ENCODE results near the gene COPS4.

Gene COPS4

DNA sequence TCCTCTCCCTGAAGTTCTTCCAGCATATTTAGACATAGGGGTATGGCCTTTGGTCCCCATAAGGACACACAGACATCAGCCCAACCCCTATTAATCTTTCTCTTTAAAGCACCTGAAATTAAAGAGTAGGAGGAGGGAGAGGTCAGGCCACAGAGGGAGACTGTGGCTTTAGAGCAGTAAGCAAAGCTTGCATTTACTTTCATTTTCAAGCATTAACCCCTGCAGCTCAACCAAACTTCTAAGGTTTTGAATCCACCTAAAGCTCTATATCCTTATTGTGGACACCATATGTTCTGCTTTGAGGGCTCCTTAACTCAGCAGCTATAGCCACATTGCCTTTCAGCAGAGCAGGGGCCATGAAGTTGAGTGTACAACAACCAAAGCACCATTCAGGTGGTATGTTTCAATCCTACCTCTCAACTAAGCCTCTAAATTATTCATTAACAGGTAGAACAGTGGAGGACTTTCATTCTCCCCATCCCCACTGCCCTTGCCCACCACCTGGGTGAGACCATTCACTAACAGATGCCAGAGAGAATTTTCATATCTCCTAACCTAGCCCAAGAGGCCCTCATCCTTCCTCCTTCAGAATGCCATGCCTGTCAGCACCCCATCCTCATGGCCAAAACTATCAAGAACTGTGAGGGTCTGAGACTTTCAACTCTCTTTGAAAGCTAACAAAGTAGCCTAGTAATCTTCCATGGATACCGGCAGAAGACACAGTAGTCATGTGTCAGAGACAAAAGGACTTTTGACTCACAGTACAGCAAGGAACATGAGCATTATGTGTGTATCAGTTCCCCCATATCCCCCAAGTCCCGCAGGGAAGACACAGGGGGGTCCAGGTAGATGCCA, 45.2 kb upstream of the COPS4 start:
- no peak for TF ChIP-seq TOX (CRISPR knock-in tag; IDR thresholded peaks at IDR 0.05; ENCODE audit: borderline replicate concordance)
- TF ChIP-seq RARB (CRISPR knock-in tag; IDR thresholded peaks at IDR 0.05), result no peak
- TF ChIP-seq, protein P1, sequence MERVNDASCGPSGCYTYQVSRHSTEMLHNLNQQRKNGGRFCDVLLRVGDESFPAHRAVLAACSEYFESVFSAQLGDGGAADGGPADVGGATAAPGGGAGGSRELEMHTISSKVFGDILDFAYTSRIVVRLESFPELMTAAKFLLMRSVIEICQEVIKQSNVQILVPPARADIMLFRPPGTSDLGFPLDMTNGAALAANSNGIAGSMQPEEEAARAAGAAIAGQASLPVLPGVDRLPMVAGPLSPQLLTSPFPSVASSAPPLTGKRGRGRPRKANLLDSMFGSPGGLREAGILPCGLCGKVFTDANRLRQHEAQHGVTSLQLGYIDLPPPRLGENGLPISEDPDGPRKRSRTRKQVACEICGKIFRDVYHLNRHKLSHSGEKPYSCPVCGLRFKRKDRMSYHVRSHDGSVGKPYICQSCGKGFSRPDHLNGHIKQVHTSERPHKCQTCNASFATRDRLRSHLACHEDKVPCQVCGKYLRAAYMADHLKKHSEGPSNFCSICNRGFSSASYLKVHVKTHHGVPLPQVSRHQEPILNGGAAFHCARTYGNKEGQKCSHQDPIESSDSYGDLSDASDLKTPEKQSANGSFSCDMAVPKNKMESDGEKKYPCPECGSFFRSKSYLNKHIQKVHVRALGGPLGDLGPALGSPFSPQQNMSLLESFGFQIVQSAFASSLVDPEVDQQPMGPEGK (CRISPR knock-in tag; IDR thresholded peaks at IDR 0.05; ENCODE audit: borderline replicate concordance), result no peak
- no peak for TF ChIP-seq ZFP3 (CRISPR knock-in tag; IDR thresholded peaks at IDR 0.05)
- TF ChIP-seq, protein P2, sequence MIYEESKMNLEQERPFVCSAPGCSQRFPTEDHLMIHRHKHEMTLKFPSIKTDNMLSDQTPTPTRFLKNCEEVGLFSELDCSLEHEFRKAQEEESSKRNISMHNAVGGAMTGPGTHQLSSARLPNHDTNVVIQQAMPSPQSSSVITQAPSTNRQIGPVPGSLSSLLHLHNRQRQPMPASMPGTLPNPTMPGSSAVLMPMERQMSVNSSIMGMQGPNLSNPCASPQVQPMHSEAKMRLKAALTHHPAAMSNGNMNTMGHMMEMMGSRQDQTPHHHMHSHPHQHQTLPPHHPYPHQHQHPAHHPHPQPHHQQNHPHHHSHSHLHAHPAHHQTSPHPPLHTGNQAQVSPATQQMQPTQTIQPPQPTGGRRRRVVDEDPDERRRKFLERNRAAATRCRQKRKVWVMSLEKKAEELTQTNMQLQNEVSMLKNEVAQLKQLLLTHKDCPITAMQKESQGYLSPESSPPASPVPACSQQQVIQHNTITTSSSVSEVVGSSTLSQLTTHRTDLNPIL (CRISPR knock-in tag; IDR thresholded peaks at IDR 0.05; ENCODE audit: low read depth), result no peak
- TF ChIP-seq, protein P3, sequence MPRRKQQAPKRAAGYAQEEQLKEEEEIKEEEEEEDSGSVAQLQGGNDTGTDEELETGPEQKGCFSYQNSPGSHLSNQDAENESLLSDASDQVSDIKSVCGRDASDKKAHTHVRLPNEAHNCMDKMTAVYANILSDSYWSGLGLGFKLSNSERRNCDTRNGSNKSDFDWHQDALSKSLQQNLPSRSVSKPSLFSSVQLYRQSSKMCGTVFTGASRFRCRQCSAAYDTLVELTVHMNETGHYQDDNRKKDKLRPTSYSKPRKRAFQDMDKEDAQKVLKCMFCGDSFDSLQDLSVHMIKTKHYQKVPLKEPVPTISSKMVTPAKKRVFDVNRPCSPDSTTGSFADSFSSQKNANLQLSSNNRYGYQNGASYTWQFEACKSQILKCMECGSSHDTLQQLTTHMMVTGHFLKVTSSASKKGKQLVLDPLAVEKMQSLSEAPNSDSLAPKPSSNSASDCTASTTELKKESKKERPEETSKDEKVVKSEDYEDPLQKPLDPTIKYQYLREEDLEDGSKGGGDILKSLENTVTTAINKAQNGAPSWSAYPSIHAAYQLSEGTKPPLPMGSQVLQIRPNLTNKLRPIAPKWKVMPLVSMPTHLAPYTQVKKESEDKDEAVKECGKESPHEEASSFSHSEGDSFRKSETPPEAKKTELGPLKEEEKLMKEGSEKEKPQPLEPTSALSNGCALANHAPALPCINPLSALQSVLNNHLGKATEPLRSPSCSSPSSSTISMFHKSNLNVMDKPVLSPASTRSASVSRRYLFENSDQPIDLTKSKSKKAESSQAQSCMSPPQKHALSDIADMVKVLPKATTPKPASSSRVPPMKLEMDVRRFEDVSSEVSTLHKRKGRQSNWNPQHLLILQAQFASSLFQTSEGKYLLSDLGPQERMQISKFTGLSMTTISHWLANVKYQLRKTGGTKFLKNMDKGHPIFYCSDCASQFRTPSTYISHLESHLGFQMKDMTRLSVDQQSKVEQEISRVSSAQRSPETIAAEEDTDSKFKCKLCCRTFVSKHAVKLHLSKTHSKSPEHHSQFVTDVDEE (CRISPR knock-in tag; IDR thresholded peaks at IDR 0.05), result no peak
- TF ChIP-seq GLIS3 (CRISPR knock-in tag; IDR thresholded peaks at IDR 0.05), result no peak
- peak; percentile 22 for ATAC-seq

DNA sequence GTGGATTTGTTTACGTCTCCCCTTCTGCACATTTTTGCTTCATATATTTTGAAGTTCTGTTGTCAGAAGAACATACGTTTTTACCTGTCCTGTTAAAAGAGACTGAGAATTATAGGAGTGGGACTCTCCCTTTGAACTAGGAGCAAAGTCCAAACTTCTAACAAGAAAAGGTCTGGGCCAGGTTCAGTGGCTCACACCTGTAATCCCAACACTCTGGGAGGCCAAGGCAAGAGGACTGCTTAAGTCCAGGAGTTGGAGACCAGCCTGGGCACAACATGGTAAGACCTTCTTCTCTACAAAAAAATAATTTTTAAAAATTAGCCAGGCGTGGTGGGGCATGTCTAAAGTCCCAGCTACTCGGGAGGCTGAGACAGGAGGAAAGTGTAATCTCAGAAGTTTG, 40.1 kb upstream of the COPS4 start:
- TF ChIP-seq, protein P4, sequence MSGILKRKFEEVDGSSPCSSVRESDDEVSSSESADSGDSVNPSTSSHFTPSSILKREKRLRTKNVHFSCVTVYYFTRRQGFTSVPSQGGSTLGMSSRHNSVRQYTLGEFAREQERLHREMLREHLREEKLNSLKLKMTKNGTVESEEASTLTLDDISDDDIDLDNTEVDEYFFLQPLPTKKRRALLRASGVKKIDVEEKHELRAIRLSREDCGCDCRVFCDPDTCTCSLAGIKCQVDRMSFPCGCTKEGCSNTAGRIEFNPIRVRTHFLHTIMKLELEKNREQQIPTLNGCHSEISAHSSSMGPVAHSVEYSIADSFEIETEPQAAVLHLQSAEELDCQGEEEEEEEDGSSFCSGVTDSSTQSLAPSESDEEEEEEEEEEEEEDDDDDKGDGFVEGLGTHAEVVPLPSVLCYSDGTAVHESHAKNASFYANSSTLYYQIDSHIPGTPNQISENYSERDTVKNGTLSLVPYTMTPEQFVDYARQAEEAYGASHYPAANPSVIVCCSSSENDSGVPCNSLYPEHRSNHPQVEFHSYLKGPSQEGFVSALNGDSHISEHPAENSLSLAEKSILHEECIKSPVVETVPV (CRISPR knock-in tag; IDR thresholded peaks at IDR 0.05), result no peak
- TF ChIP-seq RARB (CRISPR knock-in tag; IDR thresholded peaks at IDR 0.05), result no peak
- no peak for ATAC-seq

DNA sequence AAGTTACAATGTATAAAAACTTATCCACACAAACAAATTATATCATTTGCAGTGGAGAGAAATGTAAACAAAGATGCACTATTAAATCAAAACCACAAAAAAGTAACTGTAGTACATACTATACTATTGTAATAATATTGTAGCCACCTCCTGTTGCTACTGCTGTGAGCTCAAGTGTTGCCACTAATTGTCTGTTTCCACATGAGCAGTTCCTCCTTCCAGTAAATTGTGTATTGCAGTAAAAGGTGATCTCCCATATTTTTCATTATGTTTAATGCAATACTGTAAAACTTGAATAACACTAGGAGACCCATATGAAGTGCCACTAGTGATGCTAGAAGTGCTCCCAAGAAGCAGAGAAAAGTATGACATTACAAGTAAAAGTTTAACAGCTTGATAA, 36.1 kb upstream of the COPS4 start:
- no peak for ATAC-seq
- no peak for TF ChIP-seq ZFP3 (CRISPR knock-in tag; IDR thresholded peaks at IDR 0.05)
- no peak for TF ChIP-seq TOX (CRISPR knock-in tag; IDR thresholded peaks at IDR 0.05; ENCODE audit: borderline replicate concordance)
- no peak for TF ChIP-seq ZNF8 (CRISPR knock-in tag; IDR thresholded peaks at IDR 0.05)
- TF ChIP-seq ISL1 (CRISPR knock-in tag; IDR thresholded peaks at IDR 0.05), result no peak
- TF ChIP-seq, protein P3 (CRISPR knock-in tag; IDR thresholded peaks at IDR 0.05), result no peak
- no peak for TF ChIP-seq BACH2 (CRISPR knock-in tag; IDR thresholded peaks at IDR 0.05; ENCODE audit: borderline replicate concordance)
- no peak for TF ChIP-seq GLIS3 (CRISPR knock-in tag; IDR thresholded peaks at IDR 0.05)
- TF ChIP-seq, protein P4 (CRISPR knock-in tag; IDR thresholded peaks at IDR 0.05), result no peak
- TF ChIP-seq ESRRG (CRISPR knock-in tag; IDR thresholded peaks at IDR 0.05), result no peak
- TF ChIP-seq, protein P5, sequence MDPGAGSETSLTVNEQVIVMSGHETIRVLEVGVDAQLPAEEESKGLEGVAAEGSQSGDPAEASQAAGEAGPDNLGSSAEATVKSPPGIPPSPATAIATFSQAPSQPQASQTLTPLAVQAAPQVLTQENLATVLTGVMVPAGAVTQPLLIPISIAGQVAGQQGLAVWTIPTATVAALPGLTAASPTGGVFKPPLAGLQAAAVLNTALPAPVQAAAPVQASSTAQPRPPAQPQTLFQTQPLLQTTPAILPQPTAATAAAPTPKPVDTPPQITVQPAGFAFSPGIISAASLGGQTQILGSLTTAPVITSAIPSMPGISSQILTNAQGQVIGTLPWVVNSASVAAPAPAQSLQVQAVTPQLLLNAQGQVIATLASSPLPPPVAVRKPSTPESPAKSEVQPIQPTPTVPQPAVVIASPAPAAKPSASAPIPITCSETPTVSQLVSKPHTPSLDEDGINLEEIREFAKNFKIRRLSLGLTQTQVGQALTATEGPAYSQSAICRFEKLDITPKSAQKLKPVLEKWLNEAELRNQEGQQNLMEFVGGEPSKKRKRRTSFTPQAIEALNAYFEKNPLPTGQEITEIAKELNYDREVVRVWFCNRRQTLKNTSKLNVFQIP (CRISPR knock-in tag; IDR thresholded peaks at IDR 0.05; ENCODE audit: borderline replicate concordance, low read depth), result no peak
- TF ChIP-seq ZNF70 (CRISPR knock-in tag; IDR thresholded peaks at IDR 0.05), result no peak
- no peak for TF ChIP-seq RARB (CRISPR knock-in tag; IDR thresholded peaks at IDR 0.05)
- TF ChIP-seq ZFP30 (CRISPR knock-in tag; IDR thresholded peaks at IDR 0.05), result no peak
- no peak for TF ChIP-seq CSDC2 (CRISPR knock-in tag; IDR thresholded peaks at IDR 0.05)
- TF ChIP-seq SNAI2 (CRISPR knock-in tag; IDR thresholded peaks at IDR 0.05), result no peak
- no peak for TF ChIP-seq ARNTL (CRISPR knock-in tag; IDR thresholded peaks at IDR 0.05; ENCODE audit: borderline replicate concordance, low read depth)
- no peak for TF ChIP-seq PPARA (CRISPR knock-in tag; IDR thresholded peaks at IDR 0.05; ENCODE audit: borderline replicate concordance)
- TF ChIP-seq, protein P1 (CRISPR knock-in tag; IDR thresholded peaks at IDR 0.05; ENCODE audit: borderline replicate concordance), result no peak
- no peak for TF ChIP-seq ZNF565 (CRISPR knock-in tag; conservative IDR thresholded peaks at IDR 0.05; ENCODE audit: low read depth)

Data from SK-N-SH treated with all-trans-retinoic acid at 6 μM for 48 hours (cell line).